ENCODE results near the gene PLP1.

The PLP1 gene

GRCh38 chrX:103831803-103832544, 55.3 kb downstream of the PLP1 start, which contains the start of gene RAB9B:
Gene RAB9B (minus strand): TSS chrX:103832257. CDS start chrX:103825784, 6,473 bp downstream.
- DNase-seq, result peak; percentile 77

DNA sequence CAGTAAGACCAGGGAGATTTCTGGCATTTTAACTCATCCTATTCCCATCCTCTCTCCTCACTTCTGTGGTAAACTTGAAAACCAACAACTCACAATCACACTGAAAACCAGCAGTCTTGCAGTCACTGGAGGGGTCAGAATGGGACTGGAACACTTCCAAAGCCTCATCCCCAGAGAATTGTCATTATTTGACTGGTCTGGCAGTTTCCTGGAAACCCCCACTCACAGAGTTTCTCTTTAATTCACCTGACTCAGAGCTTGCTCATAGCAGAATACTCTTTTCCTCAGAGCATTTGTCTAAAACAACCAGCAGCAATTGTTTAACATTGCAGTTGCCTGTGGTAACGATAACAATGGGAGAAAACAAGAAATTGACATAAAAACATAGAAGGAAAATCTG, 62.8 kb downstream of the PLP1 start:
- no peak for DNase-seq
